Fibroblast of the conjunctiva (primary cell): ENCODE results near the gene ELAPOR1.
A peak's percentile ranks its signal among the peaks of the same experiment; 100 is the strongest.

Source experiments
- DNase-seq: peaks from one replicate; pipeline ENCODE4 v3.0.0-alpha.2; 2010; ENCODE audit warnings: low read depth

ELAPOR1 gene

GRCh38 chr1:109113590-109114341, at the start of gene ELAPOR1:
Gene ELAPOR1 (plus strand): TSS chr1:109114115. CDS start chr1:109114184, 69 bp downstream.
- DNase-seq = no peak

DNA sequence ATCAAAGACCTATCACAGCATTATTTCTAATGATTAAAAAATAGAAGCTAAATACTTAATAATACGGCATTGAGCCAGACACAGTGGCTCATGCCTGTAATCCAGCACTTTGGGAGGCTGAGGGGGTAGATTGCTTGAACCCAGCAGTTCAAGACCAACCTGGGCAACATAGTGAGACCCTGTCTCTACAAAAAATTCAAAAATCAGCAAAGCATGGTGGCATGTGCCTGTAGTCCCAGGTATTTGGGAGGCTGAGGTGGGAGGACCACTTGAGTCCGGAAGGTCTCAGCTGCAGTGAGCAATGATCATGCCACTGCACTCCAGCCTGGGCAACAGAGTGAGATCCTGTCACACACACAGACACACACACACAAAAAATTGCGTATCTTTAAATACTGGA, 48.8 kb upstream of the ELAPOR1 start:
- no peak for DNase-seq

- DNase-seq = no peak
Measured at GRCh38 chr1:109067883-109068282, 46.0 kb upstream of the ELAPOR1 start.

DNA sequence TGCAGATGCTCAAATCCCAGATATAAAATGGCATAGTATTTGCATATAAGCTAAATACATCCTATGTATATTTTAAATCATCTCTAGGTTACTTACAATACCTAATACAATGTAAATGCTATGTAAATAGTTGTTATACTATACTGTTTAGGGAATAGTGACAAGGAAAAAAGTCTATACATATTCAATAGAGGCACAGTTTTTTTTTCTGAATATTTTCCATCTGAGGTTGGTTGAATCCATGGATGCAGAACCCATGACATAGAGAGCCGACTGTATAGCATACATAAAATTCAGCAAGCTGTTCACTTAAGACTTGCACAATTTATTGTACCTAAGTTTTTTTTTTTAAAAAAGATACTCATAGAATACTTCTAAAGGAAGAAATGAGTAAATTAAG, 44.6 kb upstream of the ELAPOR1 start:
- DNase-seq = no peak

GRCh38 chr1:109075531-109076490, 38.1 kb upstream of the ELAPOR1 start, which contains the start of gene TAF13:
Gene TAF13 (minus strand): TSS chr1:109076003. CDS start chr1:109075947, 56 bp downstream.
- peak; percentile 83 for DNase-seq

GRCh38 chr1:109078317-109078716, 35.6 kb upstream of the ELAPOR1 start:
- DNase-seq = no peak

DNA sequence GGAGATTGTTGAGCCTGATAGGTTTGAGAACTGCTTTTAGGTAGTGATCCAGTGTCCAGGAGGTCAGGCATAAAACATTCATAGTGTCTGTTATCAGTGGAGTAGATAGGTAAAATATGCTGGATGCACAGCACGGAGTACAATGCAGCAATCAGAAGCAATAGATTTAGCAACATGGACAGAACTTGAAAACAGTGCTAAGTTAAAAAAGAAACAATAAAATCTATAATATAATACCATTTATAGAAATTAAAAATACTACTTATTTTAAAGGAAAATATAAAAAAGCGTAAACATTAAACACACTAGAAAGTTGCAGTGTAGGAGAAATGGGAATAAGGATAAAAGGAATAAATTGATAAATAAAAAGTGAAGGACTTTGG, 34.7 kb upstream of the ELAPOR1 start:
- DNase-seq = no peak

DNA sequence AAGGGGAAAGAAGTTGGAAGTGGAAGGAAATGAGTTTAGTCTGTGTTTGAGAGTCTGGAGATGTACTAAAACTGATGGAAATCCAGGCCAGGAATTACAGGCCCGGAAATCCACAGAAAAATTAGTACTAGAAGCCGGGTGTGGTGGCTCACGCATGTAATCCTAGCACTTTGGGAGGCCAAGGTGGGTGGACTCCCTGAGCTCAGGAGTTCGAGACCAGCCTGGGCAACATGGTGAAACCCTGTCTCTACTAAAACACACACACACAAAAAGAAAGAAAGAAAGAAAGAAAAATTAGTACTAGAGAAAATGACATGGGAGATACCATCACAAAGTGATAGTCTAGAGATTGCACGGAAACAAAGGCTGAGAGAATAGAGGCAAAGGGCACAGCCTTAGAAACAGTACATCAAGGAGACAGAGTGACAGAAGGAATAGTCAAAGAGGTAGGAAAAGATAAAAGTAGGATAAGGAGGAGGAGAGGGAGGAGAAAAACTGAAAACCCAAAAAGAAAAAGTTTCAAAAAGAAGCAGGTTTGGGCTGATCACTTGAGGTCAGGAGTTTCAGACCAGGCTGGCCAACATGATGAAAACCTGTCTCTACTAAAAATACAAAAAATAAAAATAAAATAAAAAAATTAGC, 33.4 kb upstream of the ELAPOR1 start:
- DNase-seq = no peak

GRCh38 chr1:109083501-109083900, 30.4 kb upstream of the ELAPOR1 start:
- DNase-seq = no peak

DNA sequence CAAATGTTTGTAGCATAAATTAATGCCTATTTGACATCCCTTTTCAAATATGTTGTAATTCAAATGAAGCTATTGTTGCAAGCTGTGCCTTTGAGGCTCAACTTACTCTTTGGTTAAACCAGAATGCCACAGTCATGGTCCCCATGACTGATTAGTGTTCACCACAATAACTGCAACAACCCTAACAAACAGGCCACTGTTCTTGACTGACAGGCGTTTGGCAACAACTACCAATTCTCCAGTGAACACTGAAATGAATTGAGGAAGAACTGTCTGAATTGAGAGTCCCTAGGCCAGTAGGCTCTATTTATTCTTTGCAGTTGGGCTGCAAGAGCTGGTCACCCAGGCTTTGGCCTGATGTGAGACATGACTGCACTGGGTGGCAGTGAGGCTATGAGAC, 30.0 kb upstream of the ELAPOR1 start:
- no peak for DNase-seq

DNA sequence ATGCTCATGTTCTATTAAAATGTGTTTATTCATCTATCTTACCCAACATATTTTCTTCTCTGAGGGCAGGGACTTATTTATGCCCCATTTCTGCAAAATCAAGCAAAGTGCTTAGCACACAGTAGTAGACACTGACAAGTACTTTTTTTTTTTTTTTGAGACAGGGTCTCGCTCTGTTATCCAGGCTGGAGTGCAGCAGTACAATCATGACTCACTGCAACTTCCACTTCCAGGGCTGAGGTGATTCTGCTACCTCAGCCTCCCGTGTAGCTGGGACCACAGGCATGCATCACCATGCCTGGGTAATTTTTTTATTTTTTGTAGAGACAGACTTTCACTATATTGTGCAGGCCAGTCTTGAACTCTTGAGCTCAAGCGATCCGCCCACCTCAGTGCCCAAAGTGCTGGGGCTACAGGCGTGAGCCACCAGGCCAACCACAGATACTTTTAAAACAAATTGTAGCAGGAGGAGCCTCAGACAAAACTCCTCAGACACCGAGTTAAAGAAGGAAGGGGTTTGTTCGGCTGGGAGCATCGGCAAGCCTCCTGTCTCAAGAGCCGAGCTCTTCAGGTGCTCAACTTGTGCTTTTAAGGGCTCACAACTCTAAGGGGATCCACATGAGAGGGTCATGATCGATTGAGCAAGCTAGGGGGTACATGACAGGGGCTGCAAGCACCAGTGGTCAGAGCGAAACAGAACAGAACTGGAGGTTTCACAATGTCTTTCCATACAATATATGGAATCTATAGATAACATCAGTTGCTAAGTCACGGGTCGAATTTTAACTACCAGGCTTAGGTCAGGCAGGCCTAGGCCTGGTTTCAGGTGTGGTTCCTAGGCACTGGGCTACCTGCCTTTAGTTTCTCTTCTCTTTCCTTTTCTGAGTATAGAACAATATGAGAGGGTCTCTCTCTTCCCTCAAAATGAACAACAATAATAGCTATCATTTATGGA, 29.1 kb upstream of the ELAPOR1 start:
- no peak for DNase-seq

GRCh38 chr1:109089242-109090015, 24.5 kb upstream of the ELAPOR1 start:
- DNase-seq = peak; percentile 58

DNA sequence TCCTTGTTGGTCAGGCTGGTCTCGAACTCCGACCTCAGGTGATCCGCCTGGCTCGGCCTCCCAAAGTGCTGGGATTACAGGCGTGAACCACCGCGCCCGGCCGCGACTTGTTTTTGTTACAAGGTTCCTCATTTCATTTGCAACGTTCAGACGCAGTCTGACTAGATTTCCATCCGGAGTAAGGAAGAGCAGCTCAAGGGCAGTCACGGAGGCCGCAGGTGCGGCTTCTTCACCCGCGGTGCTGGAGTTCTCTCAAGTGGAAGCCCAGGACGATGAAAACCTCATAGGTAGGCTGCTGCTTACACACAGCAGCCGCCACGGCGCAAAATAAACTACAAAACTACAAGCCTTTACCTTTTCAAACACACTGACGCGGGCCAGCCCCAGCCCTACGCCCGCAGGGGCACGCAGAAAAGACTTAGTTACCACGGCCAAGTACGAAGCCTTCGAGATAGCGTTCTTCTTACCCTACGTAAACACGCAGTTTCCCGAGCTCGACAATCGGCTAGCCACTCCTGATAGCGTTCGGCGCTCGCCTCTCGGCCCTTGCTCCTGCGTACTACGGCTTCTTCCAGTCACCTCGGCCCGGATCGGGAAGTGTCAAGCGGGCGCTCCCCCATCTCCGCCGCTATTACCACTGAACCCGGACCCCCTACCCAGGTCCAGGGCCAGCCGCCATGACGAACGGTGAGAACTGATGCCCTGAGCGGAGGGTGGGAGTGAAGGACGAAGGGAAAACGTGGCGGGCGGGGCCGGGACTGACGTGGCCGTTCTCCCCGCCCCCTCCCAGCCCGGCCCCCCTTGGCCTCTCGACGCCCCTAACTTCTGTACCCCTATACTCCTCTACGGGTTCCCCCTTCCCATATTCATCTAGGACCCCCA, 23.5 kb upstream of the ELAPOR1 start, which contains the start of gene TMEM167B:
Gene TMEM167B (plus strand): TSS at position 569 of the 882 bp plus-strand sequence. CDS start 109 bp downstream, at position 678.
- peak; percentile 86 for DNase-seq

DNA sequence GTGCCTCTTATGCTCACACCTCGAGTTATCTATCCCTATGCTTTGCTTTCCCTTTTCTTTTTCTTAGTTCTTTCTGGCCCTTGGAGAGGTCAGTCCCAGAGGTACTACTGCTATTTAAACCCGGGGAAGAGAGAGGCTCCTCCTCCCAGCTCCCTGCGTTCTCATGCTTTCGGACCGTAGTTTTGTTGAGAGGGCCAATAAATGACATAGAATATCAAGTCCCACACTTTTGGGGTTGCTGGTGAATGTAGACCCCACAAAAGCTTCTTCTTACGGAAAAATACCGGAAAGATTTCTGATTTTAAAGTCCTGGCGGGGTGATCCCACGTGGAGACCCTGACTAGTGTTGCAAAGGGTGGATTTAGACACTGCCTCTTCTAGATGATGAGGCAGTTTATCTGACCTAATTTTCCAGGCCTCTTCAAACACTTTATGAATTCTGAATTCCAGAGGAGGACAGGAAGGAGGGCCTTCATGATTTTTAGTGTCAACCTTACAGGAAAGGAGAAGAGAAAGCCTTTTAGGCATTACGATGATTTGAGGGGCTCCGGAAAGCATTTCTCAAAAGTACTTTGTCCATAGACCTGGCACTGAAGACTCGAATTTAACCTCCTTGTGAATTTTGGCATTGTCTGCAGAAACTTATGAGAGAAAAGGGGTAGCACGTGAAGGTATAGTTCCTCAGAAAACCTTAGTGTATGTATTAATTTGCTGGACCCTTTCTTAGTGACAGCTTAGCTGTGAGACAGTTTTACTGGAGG, 22.7 kb upstream of the ELAPOR1 start:
- DNase-seq = no peak

DNA sequence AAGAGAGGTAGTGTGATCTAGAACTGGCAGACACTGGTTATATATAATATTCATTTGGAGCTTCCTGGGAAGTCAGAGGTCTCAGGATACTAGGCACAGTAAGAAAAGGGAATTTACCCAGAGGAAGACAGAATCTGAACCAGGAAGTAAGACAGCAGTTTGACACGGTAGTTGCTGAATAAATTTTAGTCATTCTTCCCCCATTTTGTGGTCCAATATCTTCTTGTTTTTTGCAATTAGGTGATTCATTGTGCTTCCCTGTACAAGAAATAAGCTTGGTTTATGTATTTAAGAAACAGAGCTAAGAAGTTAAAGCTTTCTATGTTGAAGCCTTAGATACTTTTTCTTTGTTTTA, 22.1 kb upstream of the ELAPOR1 start:
- DNase-seq = no peak

GRCh38 chr1:109094377-109094803, 19.5 kb upstream of the ELAPOR1 start:
- DNase-seq = no peak

GRCh38 chr1:109094871-109095270, 19.0 kb upstream of the ELAPOR1 start:
- DNase-seq = no peak

DNA sequence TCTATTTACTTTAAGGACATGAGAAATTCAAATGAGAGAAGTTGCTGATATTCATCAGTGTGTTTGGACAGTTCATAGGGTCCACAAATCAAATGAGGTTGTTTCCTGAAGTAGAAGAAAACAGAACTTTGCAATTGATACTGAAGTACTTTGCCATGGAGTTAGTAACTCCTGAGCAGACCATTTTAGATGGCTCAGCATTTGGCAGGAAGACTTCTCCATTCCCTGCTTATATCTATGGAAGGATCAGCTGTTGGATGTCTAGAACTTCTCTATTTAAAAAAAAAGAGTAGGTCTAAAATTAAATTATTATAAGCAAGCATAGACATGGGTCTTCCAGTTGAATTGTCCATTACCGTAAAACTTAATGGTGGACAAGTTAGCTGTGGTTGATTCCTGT, 18.3 kb upstream of the ELAPOR1 start:
- no peak for DNase-seq

GRCh38 chr1:109096120-109096519, 17.8 kb upstream of the ELAPOR1 start:
- DNase-seq = no peak
